H1 (cell line): ENCODE data around the gene RDH11. TPM values are rescaled to one million over a fixed set of nuclear protein-coding genes. Genes with fewer than 3 reads are reported as not detected.

Experiments
- CTCF ChIA-PET: fragments of 300-600 bp; sonication (Branson Sonifier 250); formaldehyde crosslinking; loops from one replicate; lab custom pipeline; 2021; ENCODE audit not compliant: partially characterized antibody; lab: Charles Lee
- POLR2A ChIA-PET: fragments of 300-600 bp; sonication (Branson Sonifier 250); formaldehyde crosslinking; loops from one replicate; lab custom pipeline; 2021; ENCODE audit warnings: inconsistent platforms; ENCODE audit not compliant: partially characterized antibody; lab: Charles Lee
- DNase-seq, 2 experiments: peaks; one replicate each; pipeline versions ENCODE4 v3.0.0 to v3.0.0-alpha.2; 2010 to 2022; ENCODE audit warnings: low spot score in 2 of 2, low read depth in 1 of 2, mixed read lengths in 1 of 2
- FAIRE-seq: peaks from 2 replicates; lab custom pipeline; 2011; peaks lifted over from hg19 to GRCh38; lab: Jason Lieb, UNC
- H2AFZ ChIP-seq: 2 replicates; pipeline ENCODE4 v1.8.1; 2012; ENCODE audit warnings: low read length, inconsistent platforms
- H2AK5ac ChIP-seq: 2 replicates; pipeline ENCODE4 v1.6.1; 2013; ENCODE audit warnings: low read depth, low read length
- H2BK120ac ChIP-seq: replicated peaks from 2 replicates; pipeline ENCODE3; 2013; ENCODE audit warnings: low read depth, low read length, inconsistent platforms
- H2BK12ac ChIP-seq: 2 replicates; pipeline ENCODE4 v1.6.1; 2013; ENCODE audit warnings: low read depth, low read length
- H2BK15ac ChIP-seq: 2 replicates; pipeline ENCODE4 v1.6.1; 2013; ENCODE audit warnings: low read length
- H2BK20ac ChIP-seq: 2 replicates; pipeline ENCODE4 v1.6.1; 2013; ENCODE audit warnings: low read length
- H2BK5ac ChIP-seq: 2 replicates; pipeline ENCODE4 v1.6.1; 2013; ENCODE audit warnings: low read depth, low read length
- H3K14ac ChIP-seq: 2 replicates; pipeline ENCODE4 v1.6.1; 2013; ENCODE audit warnings: inconsistent platforms; ENCODE audit not compliant: insufficient read length
- H3K18ac ChIP-seq: 2 replicates; pipeline ENCODE4 v1.6.1; 2013; ENCODE audit warnings: low read length; ENCODE audit errors: extremely low read depth
- H3K23ac ChIP-seq: 2 replicates; pipeline ENCODE4 v1.6.1; 2013; ENCODE audit warnings: inconsistent platforms; ENCODE audit not compliant: insufficient read length
- H3K23me2 ChIP-seq: 2 replicates; pipeline ENCODE4 v1.6.1; 2013; ENCODE audit warnings: low read depth, low read length
- H3K27ac ChIP-seq: 2 replicates; pipeline ENCODE4 v1.6.1; 2011; ENCODE audit warnings: low read depth, low read length, inconsistent platforms
- H3K27me3 ChIP-seq, 4 experiments: replicated peaks in 1 of 4; 1 replicate in 1 of 4; 2 replicates in 3 of 4; pipeline versions ENCODE4 v1.6.1 to v1.8.1; 2011 to 2013; ENCODE audit warnings: low read length in 3 of 4, mild to moderate bottlenecking in 3 of 4, inconsistent platforms in 2 of 4, mixed read lengths in 2 of 4, moderate library complexity in 1 of 4; ENCODE audit not compliant: control insufficient read depth in 3 of 4, insufficient read depth in 3 of 4; ENCODE audit errors: extremely low read depth in 1 of 4
- H3K36me3 ChIP-seq, 4 experiments: 2 replicates each; pipeline versions ENCODE4 v1.6.1 to v1.8.1; 2011 to 2013; ENCODE audit warnings: mild to moderate bottlenecking in 4 of 4, low read length in 3 of 4, moderate library complexity in 2 of 4, control low read depth in 1 of 4, inconsistent platforms in 1 of 4; ENCODE audit not compliant: insufficient read depth in 4 of 4, control insufficient read depth in 2 of 4
- H3K4ac ChIP-seq: replicated peaks from 2 replicates; pipeline ENCODE3; 2013; ENCODE audit warnings: low read length, low read depth, mixed read lengths, inconsistent platforms; ENCODE audit not compliant: insufficient read length
- H3K4me1 ChIP-seq, 4 experiments: replicated peaks in 1 of 4; 1 replicate in 1 of 4; 2 replicates in 3 of 4; pipeline versions ENCODE4 v1.6.1 to v1.8.1; 2011 to 2013; ENCODE audit warnings: low read length in 3 of 4, inconsistent platforms in 2 of 4, mixed read lengths in 1 of 4; ENCODE audit not compliant: insufficient read depth in 4 of 4, control insufficient read depth in 3 of 4
- H3K4me2 ChIP-seq, 2 experiments: 2 replicates each; pipeline versions ENCODE4 v1.6.1 to v1.8.1; 2011 to 2013; ENCODE audit warnings: low read depth in 2 of 2, low read length in 2 of 2, control low read depth in 1 of 2, inconsistent platforms in 1 of 2, mild to moderate bottlenecking in 1 of 2; ENCODE audit not compliant: insufficient read depth in 1 of 2
- H3K4me3 ChIP-seq, 4 experiments: fragments of 200-600, 300-600 bp in 1 of 4; sonication (generic), shearing (Covaris generic), sonication (Bioruptor Twin) in 1 of 4; 2 replicates each; pipeline versions ENCODE4 v1.5.1 to v1.8.1; 2011 to 2016; ENCODE audit warnings: low read length in 4 of 4, low read depth in 3 of 4, control low read depth in 2 of 4, inconsistent platforms in 2 of 4, mild to moderate bottlenecking in 2 of 4, mixed read lengths in 1 of 4, moderate library complexity in 1 of 4; ENCODE audit not compliant: insufficient read depth in 2 of 4; ENCODE audit errors: extremely low read depth in 1 of 4
- H3K56ac ChIP-seq: replicated peaks from 2 replicates; pipeline ENCODE3; 2013; ENCODE audit warnings: low read depth, mild to moderate bottlenecking, mixed read lengths, low read length, inconsistent platforms; ENCODE audit not compliant: insufficient read length
- H3K79me1 ChIP-seq: 2 replicates; pipeline ENCODE4 v1.6.1; 2013; ENCODE audit warnings: low read depth, low read length, control low read depth
- H3K79me2 ChIP-seq, 2 experiments: 2 replicates each; pipeline versions ENCODE4 v1.6.1 to v1.8.1; 2012 to 2013; ENCODE audit warnings: low read length in 2 of 2, mild to moderate bottlenecking in 2 of 2, inconsistent platforms in 1 of 2; ENCODE audit not compliant: insufficient read depth in 2 of 2, control insufficient read depth in 1 of 2
- H3K9ac ChIP-seq, 4 experiments: replicated peaks in 1 of 4; 1 replicate in 1 of 4; 2 replicates in 3 of 4; pipeline versions ENCODE4 v1.6.1 to v1.8.1; 2011 to 2013; ENCODE audit warnings: low read depth in 3 of 4, low read length in 3 of 4, control low read depth in 2 of 4, mild to moderate bottlenecking in 2 of 4, moderate library complexity in 2 of 4, inconsistent platforms in 1 of 4; ENCODE audit errors: extremely low read depth in 1 of 4
- H3K9me3 ChIP-seq, 2 experiments: 2 replicates each; pipeline versions ENCODE4 v1.6.1 to v1.8.1; 2012 to 2013; ENCODE audit warnings: mild to moderate bottlenecking in 2 of 2, moderate library complexity in 2 of 2, control low read depth in 1 of 2, inconsistent platforms in 1 of 2, low read depth in 1 of 2, low read length in 1 of 2, mixed read lengths in 1 of 2; ENCODE audit not compliant: insufficient read depth in 2 of 2
- H4K20me1 ChIP-seq, 2 experiments: replicated peaks in 1 of 2; 2 replicates each; pipeline versions ENCODE3 to v1.8.1; 2011 to 2013; ENCODE audit warnings: inconsistent platforms in 2 of 2, low read length in 2 of 2, mild to moderate bottlenecking in 1 of 2; ENCODE audit not compliant: insufficient read depth in 2 of 2, control insufficient read depth in 1 of 2
- H4K5ac ChIP-seq: 2 replicates; pipeline ENCODE4 v1.6.1; 2013; ENCODE audit warnings: low read length, low read depth, mixed read lengths, inconsistent platforms; ENCODE audit not compliant: insufficient read length
- H4K8ac ChIP-seq: 2 replicates; pipeline ENCODE4 v1.8.0; 2013; ENCODE audit warnings: mild to moderate bottlenecking, moderate library complexity, low read length, inconsistent platforms; ENCODE audit not compliant: insufficient read depth; ENCODE audit errors: extremely low read depth
- H4K91ac ChIP-seq: replicated peaks from 2 replicates; pipeline ENCODE3; 2013; ENCODE audit warnings: low read length, mixed read lengths, inconsistent platforms; ENCODE audit not compliant: insufficient read length
- CBX8 ChIP-seq: fragments of 300-800, 300-1000 bp; sonication (generic); IDR thresholded peaks from 2 replicates; pipeline ENCODE4 v1.7.1; 2016; ENCODE audit warnings: low read depth, low read length, borderline replicate concordance
- JUN ChIP-seq: IDR thresholded peaks from 2 replicates; pipeline ENCODE4 v1.6.1; 2011; ENCODE audit warnings: low read depth, mild to moderate bottlenecking, improper control_type of control experiment, low read length
- MAFK ChIP-seq: IDR thresholded peaks from 2 replicates; pipeline ENCODE4 v1.6.1; 2012; ENCODE audit warnings: low read depth, mild to moderate bottlenecking, improper control_type of control experiment, low read length
- SAP30 ChIP-seq: fragments of 300-600 bp; sonication (generic); IDR thresholded peaks from 2 replicates; pipeline ENCODE4 v1.7.1; 2012; ENCODE audit warnings: low read length, moderate library complexity, mild to moderate bottlenecking, inconsistent platforms; ENCODE audit not compliant: insufficient read depth, insufficient replicate concordance
- TAF1 ChIP-seq: IDR thresholded peaks from 2 replicates; pipeline ENCODE4 v1.6.1; 2011; ENCODE audit warnings: mild to moderate bottlenecking, low read depth, low read length
- TEAD4 ChIP-seq: IDR thresholded peaks from 2 replicates; pipeline ENCODE4 v1.6.1; 2012; ENCODE audit warnings: low read depth, low read length, inconsistent platforms, mixed read lengths
- USF2 ChIP-seq: IDR thresholded peaks from 2 replicates; pipeline ENCODE4 v1.6.1; 2011; ENCODE audit warnings: low read length, improper control_type of control experiment
- ZNF274 ChIP-seq: IDR thresholded peaks from 2 replicates; pipeline ENCODE4 v1.7.0; 2012; ENCODE audit warnings: low read length, borderline replicate concordance; ENCODE audit errors: extremely low read depth
- WGBS, 2 experiments: shearing (Covaris generic) in 1 of 2; methylation state at CpG; one replicate each; pipeline versions ENCODE4 v1.1.6 to v1.1.7; 2013 to 2015; ENCODE audit warnings: low lambda C conversion rate in 2 of 2, mixed read lengths in 2 of 2, inconsistent platforms in 1 of 2, low coverage in 1 of 2, missing lambda C conversion rate in 1 of 2; ENCODE audit not compliant: insufficient replicate concordance in 2 of 2, insufficient coverage in 1 of 2, insufficient read length in 1 of 2; ENCODE audit errors: extremely low coverage in 1 of 2, missing lambda C conversion rate in 1 of 2; 5-methylcytosine and 5-hydroxymethylcytosine counted together
- polyA plus RNA-seq, 7 experiments: library from polyadenylated mRNA; depleted of rRNA in 3 of 7; stranded (reverse) in 5 of 7; unstranded in 2 of 7; fragments of >200 nt in 5 of 7; fragments of 200-250 nt in 2 of 7; gene quantifications; 1 replicate in 5 of 7; 2 replicates in 1 of 7; 4 replicates in 1 of 7; pipeline versions ENCODE4 v1.2.1 to v1.2.3, GENCODE V29; 2011 to 2013; ENCODE audit warnings: missing spikeins in 2 of 7, mixed read lengths in 2 of 7
- total RNA-seq: library from RNA; stranded (reverse); fragmentation: NEBNext Ultra II Directional; extraction: Animal tissue kit (Norgen Biotek cat#: 25700); gene quantifications from 2 replicates; pipeline ENCODE4 v1.2.1, GENCODE V29; 2021

The RDH11 gene
- total and polyA plus RNA-seq, 2 of the 8 experiments (the other 6 are each of a cell fraction or from before 2014, with no cell fraction given): 104 to 117 TPM

GRCh38 chr14:67719866-67720265 is 24.3 kb upstream of the RDH11 start:
- Histone ChIP-seq H3K9ac (no peak overlapping the region), H3K56ac (no peak overlapping the region), H3K79me1 (no peaks in the 10 kb centered on the region), H4K5ac (no peak overlapping the region), H3K4me3 (no peak overlapping the region), H4K91ac (no peak overlapping the region), H2AK5ac (no peak overlapping the region), H3K18ac (no peak overlapping the region), H3K36me3 (no peaks in the 10 kb centered on the region), H3K27ac (no peak overlapping the region), H2BK12ac (no peak overlapping the region), H3K79me2 (no peaks in the 10 kb centered on the region), H3K23me2 (no peaks in the 10 kb centered on the region), H2BK5ac (no peak overlapping the region), H2BK120ac (no peak overlapping the region), H3K4me1 (no peaks in the 10 kb centered on the region; a peak in 1 of 7 replicates), H3K4me2 (no peak overlapping the region), H4K8ac (no peak overlapping the region), H3K14ac (no peak overlapping the region), H3K9me3 (no peaks in the 10 kb centered on the region), H3K4ac (no peak overlapping the region), H3K23ac (no peak overlapping the region), H3K27me3 (no peaks in the 10 kb centered on the region), H2BK15ac (no peak overlapping the region), H4K20me1 (no peaks in the 10 kb centered on the region), H2BK20ac (no peak overlapping the region), H2AFZ (no peak overlapping the region)
- no peak for TF ChIP-seq USF2
- TF ChIP-seq MAFK: no peak
- no peak for TF ChIP-seq TAF1
- TF ChIP-seq JUN: no peak
- no peak for TF ChIP-seq SAP30
- no peak for TF ChIP-seq ZNF274
- no peak for TF ChIP-seq TEAD4
- no peak for TF ChIP-seq CBX8
- no peak for FAIRE-seq
- ChIA-PET POLR2A (no interaction called here), CTCF (interaction anchor here (2.0 kb wide), 1 partner anchor 15 kb away, joined by 9 read pairs; no protein-coding TSS in a partner anchor)
- DNase-seq: no peak
- WGBS, 2 experiments: 79% methylated on average over 2 of the region's 2 CpGs; no CpG with 5 or more reads in 1 of the 2 experiments
